NCI-H2107 treated with DMSO at 0.1 percent for 48 hours (cell line): ENCODE measurements around the gene TPD52L1.
"Not testable (repeated sequence)": the region's sequence is repeated elsewhere in the genome, so short reads cannot be mapped to it uniquely, and the experiment has no call there.

Source experiments
- DNase-seq: peaks from one replicate; lab custom pipeline; 2025; ENCODE audit not compliant: unreplicated experiment; lab: John Stamatoyannopoulos, UW

The TPD52L1 gene, protein sequence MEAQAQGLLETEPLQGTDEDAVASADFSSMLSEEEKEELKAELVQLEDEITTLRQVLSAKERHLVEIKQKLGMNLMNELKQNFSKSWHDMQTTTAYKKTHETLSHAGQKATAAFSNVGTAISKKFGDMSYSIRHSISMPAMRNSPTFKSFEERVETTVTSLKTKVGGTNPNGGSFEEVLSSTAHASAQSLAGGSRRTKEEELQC

DNA sequence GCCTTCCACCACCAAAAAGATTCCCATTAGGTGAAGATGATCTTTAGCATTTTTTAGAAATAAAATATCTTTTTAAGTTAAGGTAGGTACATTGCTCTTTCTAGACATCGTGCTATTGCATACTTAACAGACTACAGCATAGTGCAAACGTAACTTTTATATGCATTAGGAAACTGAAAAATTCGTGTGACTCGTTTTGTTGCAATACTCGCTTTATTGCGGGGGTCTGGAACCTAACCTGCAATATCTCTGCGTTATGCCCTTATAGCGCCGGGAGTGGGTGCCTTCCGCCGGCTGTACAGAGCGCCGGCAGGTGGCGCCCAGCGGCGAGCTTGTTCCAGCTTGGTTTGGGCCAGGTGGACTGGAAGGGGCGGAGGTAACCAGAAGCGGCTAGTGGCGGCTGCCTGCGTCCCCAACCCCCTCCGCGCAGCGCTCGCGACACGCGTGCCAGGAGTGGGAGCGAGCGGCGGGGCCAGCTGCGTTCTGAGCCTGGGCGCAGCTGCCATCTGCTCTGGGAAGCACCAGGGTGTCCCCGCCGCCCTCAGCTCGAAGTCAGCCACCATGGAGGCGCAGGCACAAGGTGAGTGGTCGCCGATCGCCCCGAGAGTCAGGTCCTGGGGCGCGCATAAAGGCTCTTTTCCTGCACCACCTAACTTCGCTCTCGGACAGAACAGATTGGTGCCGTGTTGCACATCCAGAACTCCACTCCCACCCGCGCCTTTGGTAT is at the start of gene TPD52L1:
Gene TPD52L1, plus strand, starts transcription at position 383 of the 727 bp plus-strand sequence. Its CDS starts 179 bp downstream, at position 562.
- peak; percentile 54 for DNase-seq

DNA sequence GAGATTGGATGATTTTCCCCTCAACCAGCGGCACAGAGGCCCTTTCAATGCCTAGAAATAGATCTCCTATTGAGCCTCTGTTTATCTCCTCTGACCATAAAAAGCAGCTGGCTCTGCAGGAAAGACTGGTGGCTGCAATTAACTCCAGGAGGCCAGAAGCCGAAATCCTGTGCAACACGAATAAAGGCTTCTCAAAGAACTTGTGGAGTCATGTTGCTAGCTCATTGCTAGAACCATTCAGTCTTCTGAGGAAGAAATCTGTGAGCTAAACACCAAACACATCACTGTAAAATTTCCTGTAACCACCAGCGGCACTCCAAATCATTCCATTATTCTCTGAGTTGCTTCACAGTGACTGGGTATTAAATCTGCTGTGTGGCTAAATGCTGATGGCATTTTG is 49.1 kb upstream of the TPD52L1 start:
- peak; percentile 66 for DNase-seq

DNA sequence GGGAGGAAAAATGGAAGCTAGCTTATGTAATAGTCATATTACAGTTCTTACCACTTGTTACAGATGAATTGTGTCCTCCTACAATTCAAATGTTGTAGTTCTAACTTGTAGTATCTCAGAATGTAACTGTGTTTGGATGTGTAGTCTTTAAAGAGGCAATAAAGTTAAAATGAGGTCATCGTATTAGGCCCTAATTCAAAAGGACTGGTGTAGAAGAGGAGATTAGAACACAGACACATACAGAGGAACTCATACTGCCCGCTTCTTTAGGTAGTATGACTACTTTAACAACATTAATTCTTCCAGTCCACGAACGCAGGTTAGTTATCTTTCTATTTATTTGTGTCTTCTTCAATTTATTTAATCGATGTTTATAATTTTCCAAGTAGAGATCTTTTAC is 46.5 kb upstream of the TPD52L1 start:
- DNase-seq: no peak

DNA sequence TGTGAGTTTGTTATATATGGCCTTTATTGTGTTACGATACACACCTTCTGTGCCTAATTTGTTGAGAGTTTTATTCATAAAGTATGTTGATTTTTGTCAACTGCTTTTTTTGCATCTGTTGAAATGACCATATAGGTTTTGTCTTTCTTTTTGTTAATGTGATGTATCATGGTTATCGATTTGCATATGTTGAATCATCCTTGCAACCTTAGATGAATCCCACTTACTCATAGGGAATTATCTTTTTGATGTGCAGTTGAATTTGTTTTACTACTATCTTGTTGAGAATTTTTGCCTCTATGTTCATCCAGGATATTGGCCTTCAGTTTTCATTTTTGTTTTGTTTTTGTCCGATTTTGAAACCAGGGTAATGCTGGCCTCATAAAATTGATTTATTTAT is 45.7 kb upstream of the TPD52L1 start:
- no peak for DNase-seq

DNA sequence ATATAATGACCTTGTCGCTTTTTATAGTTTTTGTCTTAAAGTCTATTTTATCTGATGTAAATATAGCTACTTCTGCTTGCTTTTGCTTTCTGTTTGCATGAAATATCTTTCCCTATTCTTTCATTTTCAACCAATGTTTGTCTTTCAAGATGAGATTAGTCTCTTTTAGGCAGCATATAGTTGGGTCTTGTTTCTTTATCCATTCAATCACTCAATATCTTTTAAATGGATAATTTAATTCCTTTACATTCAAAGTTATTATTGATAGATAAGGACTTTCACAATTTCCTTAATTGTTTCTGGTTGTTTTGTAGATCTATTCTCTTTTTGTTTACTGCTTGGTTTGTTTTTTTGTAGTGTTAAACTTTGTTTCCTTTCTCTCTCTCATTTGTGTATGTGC is 43.5 kb upstream of the TPD52L1 start:
- DNase-seq: no peak

DNA sequence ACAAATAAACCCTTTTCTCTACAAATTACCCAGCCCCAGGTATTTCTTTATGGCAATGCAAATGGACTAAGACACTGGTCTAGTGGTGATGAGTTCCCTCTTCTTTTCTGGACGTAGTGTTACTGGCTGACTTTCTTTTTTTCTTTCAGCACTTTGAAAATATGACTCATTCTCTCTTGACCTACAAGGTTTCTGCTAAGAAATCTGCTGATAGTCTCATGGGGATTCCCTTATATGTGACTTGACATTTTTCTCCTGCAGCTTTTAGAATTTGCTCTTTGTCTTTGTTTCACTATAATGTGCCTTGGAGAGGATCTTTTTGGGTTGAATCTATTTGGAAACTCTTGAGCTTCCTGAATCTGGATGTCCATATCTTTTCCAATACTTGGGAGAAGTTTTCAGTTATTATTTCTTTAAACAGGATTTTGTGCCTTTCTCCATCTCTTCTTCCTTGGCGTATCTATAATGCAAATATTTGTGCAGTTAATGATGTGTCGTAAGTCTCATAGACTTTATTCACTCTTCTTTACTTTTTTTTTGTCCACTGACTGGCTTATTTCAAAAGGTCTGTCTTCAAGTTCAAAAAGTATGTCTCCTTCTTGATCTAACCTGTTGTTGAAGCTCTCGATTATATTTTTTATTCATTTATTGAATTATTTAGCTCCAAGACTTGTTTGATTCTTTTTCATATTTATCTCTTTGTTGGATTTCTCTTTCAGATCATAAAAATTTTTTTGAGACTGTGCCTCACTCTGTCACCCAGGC is 42.2 kb upstream of the TPD52L1 start:
- DNase-seq: no peak

DNA sequence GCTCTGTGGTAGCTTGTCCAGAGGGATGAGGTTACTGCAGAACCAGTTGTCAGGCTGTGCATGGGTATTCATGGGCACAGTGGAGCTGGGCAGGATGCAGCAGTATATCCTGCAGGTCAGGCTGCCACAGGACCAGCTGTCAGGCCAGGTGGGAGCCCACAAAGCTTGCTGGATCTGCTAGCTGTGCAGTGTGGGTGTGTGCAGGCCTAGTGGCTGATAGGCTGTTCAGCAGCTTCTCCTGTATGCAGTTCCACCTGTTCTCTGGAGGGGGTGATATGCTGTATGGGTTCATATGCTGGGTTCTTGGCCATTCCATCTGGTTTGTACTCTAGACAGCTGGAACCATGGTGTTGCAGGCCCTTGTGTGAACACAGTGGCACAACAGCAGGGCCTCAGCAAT is 40.6 kb upstream of the TPD52L1 start:
- DNase-seq: no peak

DNA sequence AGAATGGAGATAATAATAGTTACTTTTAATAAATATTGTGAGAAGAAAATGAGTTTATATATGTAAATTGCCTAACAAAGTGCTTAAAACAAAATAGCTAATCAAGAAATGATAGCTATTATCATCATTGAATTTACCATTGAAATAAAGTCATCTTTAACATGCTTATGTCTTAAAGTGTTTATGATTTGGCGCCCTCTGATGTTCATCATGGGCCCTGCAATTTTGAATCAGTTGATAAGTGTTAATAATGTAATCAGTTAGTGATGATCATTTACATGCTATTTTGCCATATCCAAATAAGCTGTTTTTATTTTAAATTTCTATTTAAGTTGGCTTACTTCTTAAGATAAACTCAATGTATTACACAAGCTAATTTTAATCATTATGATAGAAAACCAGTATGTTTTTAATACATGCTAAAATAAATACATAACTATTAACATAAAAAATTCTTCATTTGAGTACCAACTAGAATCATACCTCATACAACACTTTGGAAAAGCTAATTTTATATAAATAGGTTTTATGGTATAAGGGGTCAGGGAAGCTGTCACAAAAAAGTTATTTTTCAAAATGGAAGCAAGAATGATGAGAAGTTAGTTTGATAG is 39.2 kb upstream of the TPD52L1 start:
- peak; percentile 24 for DNase-seq

DNA sequence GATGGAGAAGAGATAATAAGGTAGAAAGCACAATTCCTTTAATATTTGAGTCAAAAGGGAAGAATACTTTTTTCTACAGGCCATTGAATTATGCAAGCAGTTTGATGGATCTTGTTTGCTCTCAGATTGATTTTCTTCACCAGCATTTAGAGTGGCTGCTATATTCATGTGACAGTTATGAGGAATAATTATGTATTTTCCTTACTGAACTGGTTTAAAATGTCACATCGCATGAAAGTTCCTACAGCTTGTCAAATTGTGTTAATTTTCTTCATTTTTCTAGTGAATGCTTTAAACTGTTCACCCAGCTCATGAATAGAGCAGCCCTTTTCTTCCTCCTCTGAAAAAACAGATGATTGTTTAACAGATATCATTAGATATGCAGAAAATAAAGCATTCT is 37.4 kb upstream of the TPD52L1 start:
- no peak for DNase-seq

DNA sequence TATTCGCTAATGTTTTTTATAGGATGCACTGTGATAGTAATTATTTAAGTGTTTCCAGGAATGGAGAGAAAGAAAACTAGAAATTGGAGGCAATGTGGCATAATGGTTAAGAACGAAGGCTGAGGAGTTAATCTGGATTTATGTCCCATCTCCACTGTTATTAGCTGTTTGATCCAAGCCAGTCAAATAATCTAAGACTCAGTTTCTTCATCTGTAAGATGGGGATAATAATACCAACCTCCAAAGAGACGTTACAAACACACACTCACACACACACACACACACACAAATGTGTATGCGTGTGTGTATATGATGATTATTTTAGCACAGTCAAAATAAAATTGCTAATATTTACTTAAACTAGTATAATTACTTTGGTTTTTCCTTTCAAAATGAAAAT is 36.9 kb upstream of the TPD52L1 start:
- no peak for DNase-seq

DNA sequence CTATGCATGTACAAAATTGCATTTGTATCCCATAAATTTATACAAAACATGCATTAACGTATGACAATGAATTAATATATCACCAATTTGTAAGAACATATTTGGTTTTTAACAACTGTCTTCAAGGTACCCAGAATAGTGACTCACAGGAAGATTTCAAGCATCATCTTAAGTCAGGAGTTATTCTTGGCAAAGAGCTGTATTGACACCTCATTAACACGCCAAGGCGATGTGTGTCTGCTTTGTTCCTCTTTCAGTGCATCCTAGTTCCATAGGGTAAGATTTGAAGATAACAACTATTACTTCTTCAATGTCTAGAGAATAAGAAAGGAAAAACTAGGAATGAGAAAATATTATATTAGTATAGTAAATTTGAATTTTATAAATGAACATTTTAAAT is 35.8 kb upstream of the TPD52L1 start:
- DNase-seq: no peak

DNA sequence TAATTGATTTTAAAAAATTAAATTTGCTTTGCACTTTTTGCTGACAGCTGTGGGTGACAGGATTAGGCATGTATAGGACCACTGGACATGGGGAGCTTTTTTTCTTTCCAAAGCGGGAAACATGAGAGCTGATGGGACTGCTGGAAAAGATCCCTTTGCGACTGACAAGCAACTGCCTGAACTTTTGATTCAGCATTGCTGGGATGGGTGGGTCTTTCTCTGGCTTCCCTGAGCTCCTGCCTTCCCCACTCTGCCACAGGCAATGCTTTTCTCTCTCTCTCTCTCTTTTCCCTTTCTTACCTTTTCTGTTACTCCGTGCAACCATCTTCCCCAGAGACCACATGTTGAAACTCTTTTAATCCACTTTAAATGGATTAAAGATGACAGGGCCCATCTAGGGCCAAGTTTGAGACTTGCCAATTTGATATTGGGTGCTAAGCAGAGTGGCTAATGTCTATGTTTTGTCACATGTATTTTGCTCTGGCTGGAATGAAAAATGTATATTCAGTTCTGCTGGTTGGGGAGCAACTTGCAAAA is 33.5 kb upstream of the TPD52L1 start:
- DNase-seq: no peak

DNA sequence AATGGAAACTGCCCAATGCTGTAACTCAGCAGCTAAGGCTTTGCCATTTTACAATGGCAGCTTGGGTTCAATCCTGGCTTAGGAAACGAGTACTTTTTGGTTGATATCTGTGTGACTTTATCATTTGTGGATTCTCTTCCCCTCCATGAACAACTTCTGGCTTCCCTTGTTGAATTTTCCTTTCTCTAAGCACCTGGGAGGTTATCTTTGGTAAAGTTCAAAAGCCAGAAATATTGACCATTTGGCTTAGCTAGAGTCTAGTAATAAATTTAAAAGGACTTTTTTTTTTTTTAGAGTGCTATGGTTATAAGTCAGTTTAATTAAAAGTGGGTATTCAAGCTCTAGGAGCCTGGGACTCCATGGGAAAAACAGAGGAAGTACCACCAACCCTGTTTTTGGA is 31.7 kb upstream of the TPD52L1 start:
- DNase-seq: no peak

DNA sequence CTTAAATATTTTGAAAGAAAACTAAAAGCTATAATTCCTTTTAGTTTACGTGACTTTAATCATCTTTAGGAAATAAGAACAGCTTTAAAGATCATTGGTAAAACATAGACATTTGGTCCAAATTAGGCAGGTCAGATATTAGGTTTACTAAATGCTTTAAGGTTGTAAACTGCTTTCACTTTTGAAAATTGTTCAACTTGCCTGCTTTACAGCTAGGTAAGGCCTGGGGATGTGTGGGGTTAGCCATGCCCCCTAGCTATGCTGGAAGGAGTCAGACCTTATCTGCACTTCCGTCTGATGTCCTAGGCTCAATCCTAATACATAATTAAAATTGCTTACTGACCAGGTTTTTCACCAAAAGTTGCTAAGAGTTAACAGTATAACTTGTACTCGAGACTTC is 30.5 kb upstream of the TPD52L1 start:
- no peak for DNase-seq

DNA sequence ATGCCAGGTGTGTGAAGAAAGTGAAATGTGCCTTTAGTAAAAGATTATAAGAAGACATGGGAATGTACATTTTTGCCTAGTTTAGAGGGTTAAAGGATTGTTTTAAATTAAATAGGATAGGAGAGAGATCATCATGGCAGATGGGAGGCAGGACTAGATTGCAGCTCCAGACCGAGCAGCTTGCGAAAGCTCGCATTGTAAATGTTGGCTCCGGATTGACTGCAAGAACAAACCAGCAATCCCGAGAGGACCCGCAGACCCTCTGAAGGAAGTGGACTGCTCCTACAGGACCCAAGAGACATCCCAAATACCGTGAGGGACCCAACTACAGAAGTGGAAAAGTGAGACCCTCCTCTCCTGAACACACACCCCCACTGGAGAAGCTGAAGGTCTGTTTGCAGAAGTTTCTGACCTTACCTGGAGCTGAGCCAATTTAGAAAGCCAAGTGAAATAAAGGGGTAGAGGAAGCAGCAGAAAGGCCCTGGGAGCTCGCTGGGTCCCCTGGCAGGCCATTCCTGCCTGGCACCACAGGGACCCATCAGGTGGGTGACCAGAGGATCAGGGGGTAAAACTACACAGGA is 30.0 kb upstream of the TPD52L1 start:
- DNase-seq: no peak

DNA sequence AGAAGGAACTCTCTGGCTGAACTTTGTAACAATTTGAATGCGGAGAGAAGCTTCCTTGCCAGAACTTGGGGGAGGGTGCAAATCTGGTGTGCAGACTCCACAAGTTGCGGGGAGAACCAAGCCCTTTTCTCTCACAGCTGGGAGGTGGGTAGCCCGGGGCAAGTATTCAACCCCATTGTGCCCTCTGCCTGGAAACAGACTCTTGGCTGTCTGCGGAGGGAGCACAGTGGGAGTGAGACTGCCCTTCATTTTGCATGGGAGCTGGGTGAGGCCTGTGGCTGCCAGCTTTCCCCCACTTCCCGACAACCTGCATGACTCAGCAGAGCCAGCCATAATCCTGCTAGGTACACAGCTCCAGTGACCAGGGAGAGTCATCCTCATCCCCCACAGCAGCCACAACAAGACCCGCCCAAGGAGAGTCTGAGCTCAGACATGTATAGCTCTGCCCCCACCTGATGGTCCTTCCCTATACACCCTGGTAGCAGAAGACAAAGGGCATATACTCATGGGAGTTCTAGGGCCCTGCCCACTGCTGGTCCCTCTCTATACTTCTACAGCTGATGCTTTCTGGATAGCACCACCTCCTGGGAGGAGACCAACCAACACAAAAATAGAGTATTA is 29.4 kb upstream of the TPD52L1 start:
- no peak for DNase-seq

DNA sequence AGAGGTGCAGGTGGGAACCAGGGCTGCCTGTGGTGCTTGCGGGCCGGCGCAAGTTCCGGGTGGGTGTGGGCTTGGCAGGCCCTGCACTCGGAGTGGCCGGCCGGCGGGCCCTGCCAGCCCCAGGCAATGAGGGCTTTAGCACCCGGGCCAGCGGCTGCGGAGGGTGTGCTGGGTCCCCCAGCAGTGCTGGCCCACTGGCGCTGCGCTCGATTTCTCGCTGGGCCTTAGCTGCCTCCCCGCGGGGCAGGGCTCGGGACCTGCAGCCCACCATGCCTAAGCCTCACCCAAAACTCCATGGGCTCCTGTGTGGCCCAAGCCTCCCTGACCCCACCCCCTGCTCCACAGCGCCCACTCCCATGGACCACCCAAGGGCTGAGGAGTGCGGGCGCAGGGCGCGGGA is 27.7 kb upstream of the TPD52L1 start:
- DNase-seq: not testable (repeated sequence)

DNA sequence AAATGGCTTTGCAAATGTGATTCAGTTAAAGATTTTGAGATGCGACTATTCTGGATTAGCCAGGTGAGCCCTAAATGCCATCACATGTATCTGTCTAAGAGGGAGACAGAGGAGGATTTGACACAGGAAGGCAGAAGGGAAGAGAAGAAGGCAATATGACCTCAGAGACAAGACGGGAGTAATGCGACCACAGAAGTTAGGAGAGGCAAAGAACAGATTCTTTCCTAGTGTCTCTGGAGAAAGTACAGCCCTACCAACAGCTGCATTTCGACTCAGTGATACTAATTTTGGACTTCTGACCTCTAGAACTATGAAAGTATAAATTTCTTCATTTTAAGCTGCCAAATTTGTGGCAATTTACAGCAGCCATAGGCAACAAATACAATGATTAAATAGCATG is 24.2 kb upstream of the TPD52L1 start:
- no peak for DNase-seq

DNA sequence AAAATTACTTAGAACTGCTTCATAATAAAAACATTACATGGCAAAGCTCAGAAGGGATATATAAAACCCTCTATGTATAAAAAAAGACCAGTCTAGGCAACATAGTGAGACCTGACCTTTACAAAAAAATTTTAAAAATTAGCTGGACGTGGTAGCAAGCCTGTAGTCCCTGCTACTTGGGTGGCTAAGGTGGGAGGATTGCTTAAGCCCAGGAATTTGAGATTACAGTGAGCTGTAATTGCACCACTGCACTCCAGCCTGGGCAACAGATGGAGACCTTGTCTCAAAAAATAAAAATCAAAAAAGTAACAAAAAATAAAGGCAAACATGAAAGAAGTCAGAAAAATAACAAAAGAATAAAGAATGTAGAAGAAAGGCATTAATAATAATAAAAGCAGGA is 21.5 kb upstream of the TPD52L1 start:
- no peak for DNase-seq

DNA sequence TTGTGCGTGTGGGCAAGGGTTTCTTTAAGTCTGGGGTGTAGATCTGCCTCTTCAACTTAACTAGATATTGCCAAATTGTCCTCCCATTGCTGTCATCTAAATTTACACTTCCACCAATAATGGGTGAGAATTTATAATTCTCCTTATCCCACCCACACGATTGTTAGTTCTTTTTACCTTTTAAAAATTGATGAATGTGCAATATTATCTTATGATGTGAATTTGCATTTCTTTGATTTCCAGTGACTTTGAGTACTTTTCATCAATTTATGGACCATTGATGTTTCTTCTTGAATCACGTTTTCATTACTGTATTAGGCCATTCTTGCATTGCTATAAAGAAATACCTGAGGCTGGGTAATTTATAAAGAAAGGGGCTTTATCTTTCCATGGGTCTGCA is 17.2 kb upstream of the TPD52L1 start:
- DNase-seq: no peak

DNA sequence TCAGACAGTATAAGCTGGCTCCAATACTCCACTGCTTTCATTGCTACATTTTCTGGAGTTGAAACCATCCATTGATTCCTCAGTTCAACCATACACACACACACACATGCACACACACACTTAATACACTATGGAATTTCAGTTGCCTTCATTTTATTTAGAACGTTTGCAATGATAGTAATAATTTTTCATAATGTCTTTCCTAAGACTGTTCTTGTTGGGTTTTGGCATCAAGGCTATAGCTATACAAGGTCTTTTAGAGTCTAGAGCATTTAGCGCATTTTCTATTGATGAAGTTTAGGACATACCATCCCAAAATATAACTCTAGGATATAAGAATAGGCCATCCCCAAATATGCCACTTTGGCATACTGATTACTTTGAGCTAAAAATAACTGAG is 15.5 kb upstream of the TPD52L1 start:
- no peak for DNase-seq
